Nephron (organoid): ENCODE measurements around the gene WDR7.
A peak's percentile ranks its signal among the peaks of the same experiment; 100 is the strongest.

ENCODE experiments used
- H3K27ac Mint-ChIP-seq, 3 experiments: 2 replicates each; pipeline ENCODE4 v1.8.0; 2020; ENCODE audit warnings: mixed read lengths in 3 of 3, mild to moderate bottlenecking in 2 of 3, moderate library complexity in 1 of 3
- H3K27me3 Mint-ChIP-seq: 2 replicates; pipeline ENCODE4 v1.8.0; 2021; ENCODE audit warnings: low read depth, mild to moderate bottlenecking, moderate library complexity, mixed read lengths
- H3K36me3 Mint-ChIP-seq: 2 replicates; pipeline ENCODE4 v1.8.0; 2020; ENCODE audit warnings: low read depth, mixed read lengths
- H3K4me1 Mint-ChIP-seq: 2 replicates; pipeline ENCODE4 v1.8.0; 2020; ENCODE audit warnings: mixed read lengths
- H3K4me3 Mint-ChIP-seq, 3 experiments: 2 replicates each; pipeline ENCODE4 v1.8.0; 2020; ENCODE audit warnings: mild to moderate bottlenecking in 3 of 3, mixed read lengths in 3 of 3, moderate library complexity in 2 of 3
- H3K9me3 Mint-ChIP-seq: 2 replicates; pipeline ENCODE4 v1.8.0; 2020; ENCODE audit warnings: mixed read lengths
- TF ChIP-seq, protein P1 (sequence below), 3 experiments: fragments of 200-600 bp; sonication (generic); IDR thresholded peaks; one replicate each; pipeline ENCODE4 v1.5.0; 2021; ENCODE audit warnings: antibody characterized with exemption in 3 of 3; ENCODE audit not compliant: unreplicated experiment in 3 of 3

WDR7 gene

DNA sequence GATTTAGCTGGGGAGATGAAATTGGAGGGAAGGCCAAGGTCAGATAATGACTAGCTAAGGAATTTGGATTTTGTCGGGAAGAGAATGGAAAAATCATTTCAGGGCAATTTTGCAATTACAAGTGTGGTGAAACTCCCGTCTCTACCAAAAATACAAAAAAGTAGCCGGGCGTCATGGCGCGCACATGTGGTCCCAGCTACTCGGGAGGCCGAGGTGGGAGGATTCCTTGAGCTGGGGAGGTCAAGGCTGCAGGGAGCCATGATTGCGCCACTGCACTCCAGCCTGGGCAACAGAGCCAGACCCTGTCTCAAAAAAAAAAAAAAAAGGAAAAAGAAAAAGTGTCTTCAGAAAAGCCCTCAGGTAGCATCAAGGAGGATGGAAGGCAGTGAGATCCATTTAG, 11.6 kb upstream of the WDR7 start:
- Mint-ChIP-seq H3K9me3 (no peaks in the 10 kb centered on the region), H3K27ac (peak overlapping the region; percentile 96 to 98 (median 96)), H3K4me3 (peak overlapping the region; percentile 99 to 100 (median 100))

DNA sequence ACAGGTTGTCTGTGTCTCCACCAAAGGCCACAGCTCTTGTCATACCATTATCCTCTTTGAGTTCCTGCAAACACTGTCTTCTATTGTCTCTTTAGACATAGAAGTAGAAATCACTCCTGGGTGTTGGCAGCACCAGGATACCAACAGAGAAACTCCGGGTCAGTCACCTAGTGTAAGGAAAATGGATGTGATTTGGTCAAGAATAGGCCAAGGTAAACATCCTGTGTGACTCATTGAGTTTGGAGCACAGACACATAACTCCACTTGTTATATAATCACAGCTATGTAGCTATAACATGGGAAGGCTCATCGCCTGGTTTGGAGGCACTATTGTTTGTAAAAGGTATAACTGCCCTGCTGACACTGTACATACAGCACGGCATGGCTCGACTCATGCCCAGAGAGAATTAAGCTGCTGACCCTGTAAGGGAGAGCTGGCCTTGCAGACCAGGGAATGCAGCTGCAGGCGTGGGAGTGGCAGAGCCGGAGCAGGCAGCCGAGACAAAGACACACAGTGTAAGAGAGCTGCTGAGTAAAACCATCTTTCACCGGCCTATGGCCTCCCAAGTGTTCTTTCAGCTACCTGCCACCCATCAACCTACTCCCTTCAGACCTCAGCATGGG, 9.3 kb upstream of the WDR7 start:
- Mint-ChIP-seq H3K27ac (peak overlapping the region in 1 of 3 experiments; percentile 48), H3K9me3 (no peaks in the 10 kb centered on the region), H3K27me3 (no peaks in the 10 kb centered on the region), H3K4me3 (peak overlapping the region in 1 of 3 experiments; percentile 37), H3K4me1 (peaks cover 16% of the 10 kb centered on the region), H3K36me3 (no peaks in the 10 kb centered on the region)
- TF ChIP-seq, protein P1, sequence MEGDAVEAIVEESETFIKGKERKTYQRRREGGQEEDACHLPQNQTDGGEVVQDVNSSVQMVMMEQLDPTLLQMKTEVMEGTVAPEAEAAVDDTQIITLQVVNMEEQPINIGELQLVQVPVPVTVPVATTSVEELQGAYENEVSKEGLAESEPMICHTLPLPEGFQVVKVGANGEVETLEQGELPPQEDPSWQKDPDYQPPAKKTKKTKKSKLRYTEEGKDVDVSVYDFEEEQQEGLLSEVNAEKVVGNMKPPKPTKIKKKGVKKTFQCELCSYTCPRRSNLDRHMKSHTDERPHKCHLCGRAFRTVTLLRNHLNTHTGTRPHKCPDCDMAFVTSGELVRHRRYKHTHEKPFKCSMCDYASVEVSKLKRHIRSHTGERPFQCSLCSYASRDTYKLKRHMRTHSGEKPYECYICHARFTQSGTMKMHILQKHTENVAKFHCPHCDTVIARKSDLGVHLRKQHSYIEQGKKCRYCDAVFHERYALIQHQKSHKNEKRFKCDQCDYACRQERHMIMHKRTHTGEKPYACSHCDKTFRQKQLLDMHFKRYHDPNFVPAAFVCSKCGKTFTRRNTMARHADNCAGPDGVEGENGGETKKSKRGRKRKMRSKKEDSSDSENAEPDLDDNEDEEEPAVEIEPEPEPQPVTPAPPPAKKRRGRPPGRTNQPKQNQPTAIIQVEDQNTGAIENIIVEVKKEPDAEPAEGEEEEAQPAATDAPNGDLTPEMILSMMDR (IDR thresholded peaks at IDR 0.05; ENCODE audit: unreplicated experiment in 3 of 3): no peak

More for the DNA sequence above, 11.6 kb upstream of the WDR7 start:
- Mint-ChIP-seq H3K36me3 (peaks cover 9% of the 10 kb centered on the region), H3K4me1 (peaks cover 38% of the 10 kb centered on the region), H3K27me3 (no peaks in the 10 kb centered on the region)
- TF ChIP-seq, protein P1 (IDR thresholded peaks at IDR 0.05; ENCODE audit: unreplicated experiment in 3 of 3): no peak

DNA sequence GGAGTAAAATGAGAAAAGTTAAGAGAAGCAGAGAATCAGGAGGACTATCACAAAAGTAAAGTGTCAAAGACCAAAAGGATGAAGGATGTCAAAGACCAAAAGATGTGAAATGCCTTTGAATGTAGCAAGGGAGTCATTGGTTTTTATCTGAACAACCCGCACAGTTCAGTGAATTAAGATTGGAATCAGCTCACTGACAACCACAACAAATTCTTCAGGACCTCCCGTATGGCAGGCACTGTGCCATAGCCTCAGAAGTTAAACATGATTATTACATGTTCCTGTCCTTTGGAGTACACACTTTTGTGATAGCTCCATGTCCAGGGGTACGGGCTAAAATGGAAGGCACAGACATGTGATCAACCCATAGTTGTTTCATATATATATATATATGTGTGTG, 7.8 kb upstream of the WDR7 start:
- Mint-ChIP-seq H3K27ac (no peak overlapping the region), H3K27me3 (no peaks in the 10 kb centered on the region), H3K4me1 (peaks cover 9% of the 10 kb centered on the region), H3K4me3 (no peak overlapping the region), H3K9me3 (no peaks in the 10 kb centered on the region), H3K36me3 (no peaks in the 10 kb centered on the region)
- TF ChIP-seq, protein P1 (IDR thresholded peaks at IDR 0.05; ENCODE audit: unreplicated experiment in 3 of 3): no peak

DNA sequence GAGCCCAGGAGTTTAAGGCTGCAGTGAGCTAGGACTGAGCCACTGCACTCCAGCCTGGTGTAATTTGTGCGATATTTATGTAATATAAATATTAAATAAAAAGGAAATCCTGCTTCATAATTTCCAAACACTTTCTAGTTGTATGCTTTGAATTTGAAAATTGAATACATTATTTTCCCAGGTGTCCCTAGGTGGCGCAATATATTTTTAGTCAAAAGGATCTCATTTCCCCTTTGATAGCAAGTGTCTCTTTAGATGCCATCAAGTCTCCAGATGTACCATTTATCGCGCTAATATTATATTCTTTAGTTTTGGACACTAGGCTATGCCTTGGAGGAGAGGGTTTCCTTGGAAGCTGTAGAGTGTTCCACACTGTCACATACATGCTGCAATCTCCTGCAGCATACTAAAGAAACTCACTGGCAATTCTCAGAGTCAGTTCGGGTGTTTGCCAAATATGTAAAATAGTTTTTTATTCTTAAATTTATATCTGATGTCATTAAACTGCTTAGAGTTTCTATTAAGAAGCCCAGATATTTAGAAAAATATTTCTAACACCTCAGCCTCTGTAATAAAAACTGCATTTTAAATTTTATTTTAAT, 5.6 kb upstream of the WDR7 start:
- no peaks in the 10 kb centered on the region for H3K9me3 Mint-ChIP-seq
- no peaks in the 10 kb centered on the region for H3K27me3 Mint-ChIP-seq
- H3K36me3 Mint-ChIP-seq: no peaks in the 10 kb centered on the region
- H3K4me1 Mint-ChIP-seq: peaks cover 1% of the 10 kb centered on the region
- TF ChIP-seq, protein P1 (IDR thresholded peaks at IDR 0.05; ENCODE audit: unreplicated experiment in 3 of 3): peak; percentile 41 to 56 (median 51)
- H3K4me3 Mint-ChIP-seq: no peak overlapping the region
- H3K27ac Mint-ChIP-seq: no peak overlapping the region

DNA sequence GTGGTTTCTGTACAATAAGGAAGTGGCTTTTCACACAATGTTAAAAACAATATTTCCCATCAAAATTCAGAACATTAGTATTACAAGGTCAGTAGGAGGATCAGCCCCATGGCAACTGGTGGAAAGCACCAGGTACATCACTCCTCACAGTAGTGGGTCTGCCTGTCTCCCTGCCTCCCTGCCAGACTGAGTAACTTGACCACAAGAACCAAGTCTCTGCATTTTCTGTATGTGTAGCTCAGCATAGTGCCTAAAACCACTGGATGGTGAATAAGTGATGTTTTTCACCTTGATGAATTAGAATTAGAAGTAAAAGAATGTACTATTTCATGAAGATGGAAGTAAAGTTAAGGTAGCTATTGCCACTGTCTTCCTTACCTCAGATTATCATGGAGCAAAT, 4.1 kb upstream of the WDR7 start:
- Mint-ChIP-seq H3K4me3 (no peak overlapping the region), H3K4me1 (peaks cover 9% of the 10 kb centered on the region), H3K27ac (no peak overlapping the region), H3K9me3 (no peaks in the 10 kb centered on the region), H3K27me3 (no peaks in the 10 kb centered on the region), H3K36me3 (no peaks in the 10 kb centered on the region)
- TF ChIP-seq, protein P1 (IDR thresholded peaks at IDR 0.05; ENCODE audit: unreplicated experiment in 3 of 3): no peak
